ENCODE data around the gene UBL4B. TPM values are rescaled to one million over a fixed set of nuclear protein-coding genes. Genes with fewer than 3 reads are reported as not detected.
"Not testable (repeated sequence)": the region's sequence is repeated elsewhere in the genome, so short reads cannot be mapped to it uniquely, and the experiment has no call there.

Gene UBL4B
- total RNA-seq, 2 donors from 2014 or later, result not detected

- Mint-ChIP-seq H3K27ac (no peak overlapping the region), H3K4me3 (no peak overlapping the region), H3K4me1 (no peaks in the 10 kb centered on the region), H3K36me3 (ENCODE audit: low read depth) (peaks cover 5% of the 10 kb centered on the region), H3K27me3 (peaks cover 78% of the 10 kb centered on the region)
- ATAC-seq (no peak), DNase-seq (no peak)
- H3K9me3 ChIP-seq (ENCODE audit: control insufficient read depth, low read length, poor library complexity, severe bottlenecking), result no peaks in the 10 kb centered on the region
Measured at GRCh38 chr1:110076789-110077500, 35.3 kb upstream of the UBL4B start.

DNA sequence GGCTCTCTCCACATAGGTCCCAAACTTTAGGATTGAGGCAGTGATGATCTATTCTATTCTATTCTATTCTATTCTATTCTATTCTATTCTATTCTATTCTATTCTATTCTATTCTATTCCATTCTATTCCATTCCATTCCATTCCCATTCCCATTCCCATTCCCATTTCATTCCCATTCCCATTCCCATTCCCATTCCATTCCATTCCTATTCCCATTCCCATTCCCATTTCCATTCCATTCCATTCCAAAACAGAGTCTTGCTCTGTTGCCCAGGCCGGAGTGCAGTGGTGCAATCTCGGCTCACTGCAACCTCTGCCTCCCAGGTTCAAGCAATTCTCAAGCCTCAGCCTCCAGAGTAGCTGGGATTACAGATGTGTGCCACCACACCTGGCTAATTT lies 32.2 kb upstream of the UBL4B start:
- Mint-ChIP-seq H3K27ac (peak overlapping the region; percentile 37), H3K4me1 (peaks cover 13% of the 10 kb centered on the region), H3K27me3 (peaks cover 79% of the 10 kb centered on the region)
- not testable (repeated sequence) for DNase-seq; H3K36me3 Mint-ChIP-seq (ENCODE audit: low read depth); H3K4me3 Mint-ChIP-seq; H3K9me3 ChIP-seq (ENCODE audit: control insufficient read depth, low read length, poor library complexity, severe bottlenecking); ATAC-seq

DNA sequence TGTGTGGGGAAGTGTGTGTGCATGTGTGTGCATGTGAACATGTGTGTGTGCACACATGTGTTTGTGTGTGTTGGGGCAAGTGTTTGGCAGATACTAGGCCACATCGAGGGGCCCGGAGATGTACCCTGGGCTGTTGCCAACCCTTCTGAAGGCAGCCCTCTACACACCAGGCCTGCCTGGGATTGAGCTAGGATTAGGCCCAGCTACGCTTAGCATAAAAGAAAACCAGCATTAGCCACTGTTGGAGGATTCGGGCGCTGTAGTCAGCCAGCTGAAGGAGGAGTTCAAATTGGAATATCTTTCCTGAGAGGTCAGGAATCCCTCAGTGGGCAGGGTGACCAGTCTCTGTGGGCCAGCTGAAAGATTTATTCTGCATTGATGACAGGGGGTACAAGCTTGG lies 31.2 kb upstream of the UBL4B start:
- Mint-ChIP-seq H3K4me3 (no peak overlapping the region), H3K27me3 (peaks cover 79% of the 10 kb centered on the region), H3K36me3 (ENCODE audit: low read depth) (peaks cover 10% of the 10 kb centered on the region), H3K4me1 (peaks cover 16% of the 10 kb centered on the region), H3K27ac (no peak overlapping the region)
- ATAC-seq (no peak), DNase-seq (no peak)
- no peaks in the 10 kb centered on the region for H3K9me3 ChIP-seq (ENCODE audit: control insufficient read depth, low read length, poor library complexity, severe bottlenecking)

DNA sequence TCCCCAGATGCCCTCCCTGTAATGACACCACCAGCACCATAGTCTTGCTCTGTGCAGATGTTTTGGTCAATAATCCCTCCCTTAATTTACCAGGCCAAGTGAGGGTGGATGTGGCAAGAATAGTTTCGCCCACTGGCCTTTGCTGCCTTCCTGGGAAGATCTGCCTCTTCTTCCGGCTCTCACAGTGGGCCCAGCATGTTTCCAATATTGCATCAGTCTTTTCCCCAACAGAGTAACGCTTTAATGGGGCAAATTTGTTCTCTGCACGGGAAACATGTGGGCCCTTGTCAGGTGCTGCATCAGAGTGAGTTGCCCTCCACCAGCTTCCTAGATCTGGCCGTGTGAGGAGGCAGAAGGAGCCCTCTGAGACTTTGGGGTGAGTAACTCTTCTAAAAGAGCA lies 29.8 kb upstream of the UBL4B start:
- no peaks in the 10 kb centered on the region for H3K9me3 ChIP-seq (ENCODE audit: control insufficient read depth, low read length, poor library complexity, severe bottlenecking)
- DNase-seq, result no peak
- H3K36me3 Mint-ChIP-seq (ENCODE audit: low read depth), result peaks cover 10% of the 10 kb centered on the region
- ATAC-seq, result no peak
- peak overlapping the region; percentile 36 for H3K4me3 Mint-ChIP-seq
- no peak overlapping the region for H3K27ac Mint-ChIP-seq
- H3K4me1 Mint-ChIP-seq, result peaks cover 22% of the 10 kb centered on the region
- peaks cover 80% of the 10 kb centered on the region for H3K27me3 Mint-ChIP-seq

GRCh38 chr1:110083061-110083865 lies 29.0 kb upstream of the UBL4B start:
- peaks cover 83% of the 10 kb centered on the region for H3K27me3 Mint-ChIP-seq
- H3K9me3 ChIP-seq (ENCODE audit: control insufficient read depth, low read length, poor library complexity, severe bottlenecking), result no peaks in the 10 kb centered on the region
- peaks cover 25% of the 10 kb centered on the region for H3K4me1 Mint-ChIP-seq
- peak; percentile 20 for ATAC-seq
- no peak for DNase-seq
- peaks cover 10% of the 10 kb centered on the region for H3K36me3 Mint-ChIP-seq (ENCODE audit: low read depth)
- H3K4me3 Mint-ChIP-seq, result peak overlapping the region; percentile 91
- no peak overlapping the region for H3K27ac Mint-ChIP-seq

DNA sequence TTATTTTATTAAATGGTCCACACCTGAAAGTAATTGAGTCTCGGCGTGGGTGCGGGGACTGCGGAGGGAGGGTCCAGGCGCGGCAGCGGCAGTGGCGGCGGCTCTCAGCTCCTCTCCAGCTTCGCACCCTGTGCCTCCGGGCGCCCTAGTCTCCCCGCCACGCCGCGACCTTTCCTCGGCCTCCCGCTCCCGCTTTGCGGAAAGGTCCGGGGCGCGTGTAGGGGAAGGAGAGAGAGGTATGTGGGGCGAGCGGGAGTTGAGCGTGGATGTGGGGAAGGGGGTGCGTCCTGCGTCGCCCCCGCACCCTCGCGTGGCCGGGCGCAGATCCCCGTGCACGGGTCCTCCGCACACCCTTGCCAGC lies 28.4 kb upstream of the UBL4B start:
- ATAC-seq, result peak; percentile 21
- no peaks in the 10 kb centered on the region for H3K9me3 ChIP-seq (ENCODE audit: control insufficient read depth, low read length, poor library complexity, severe bottlenecking)
- peak overlapping the region; percentile 45 for H3K27ac Mint-ChIP-seq
- peak overlapping the region; percentile 91 for H3K4me3 Mint-ChIP-seq
- no peak for DNase-seq
- peaks cover 10% of the 10 kb centered on the region for H3K36me3 Mint-ChIP-seq (ENCODE audit: low read depth)
- peaks cover 83% of the 10 kb centered on the region for H3K27me3 Mint-ChIP-seq
- H3K4me1 Mint-ChIP-seq, result peaks cover 27% of the 10 kb centered on the region

DNA sequence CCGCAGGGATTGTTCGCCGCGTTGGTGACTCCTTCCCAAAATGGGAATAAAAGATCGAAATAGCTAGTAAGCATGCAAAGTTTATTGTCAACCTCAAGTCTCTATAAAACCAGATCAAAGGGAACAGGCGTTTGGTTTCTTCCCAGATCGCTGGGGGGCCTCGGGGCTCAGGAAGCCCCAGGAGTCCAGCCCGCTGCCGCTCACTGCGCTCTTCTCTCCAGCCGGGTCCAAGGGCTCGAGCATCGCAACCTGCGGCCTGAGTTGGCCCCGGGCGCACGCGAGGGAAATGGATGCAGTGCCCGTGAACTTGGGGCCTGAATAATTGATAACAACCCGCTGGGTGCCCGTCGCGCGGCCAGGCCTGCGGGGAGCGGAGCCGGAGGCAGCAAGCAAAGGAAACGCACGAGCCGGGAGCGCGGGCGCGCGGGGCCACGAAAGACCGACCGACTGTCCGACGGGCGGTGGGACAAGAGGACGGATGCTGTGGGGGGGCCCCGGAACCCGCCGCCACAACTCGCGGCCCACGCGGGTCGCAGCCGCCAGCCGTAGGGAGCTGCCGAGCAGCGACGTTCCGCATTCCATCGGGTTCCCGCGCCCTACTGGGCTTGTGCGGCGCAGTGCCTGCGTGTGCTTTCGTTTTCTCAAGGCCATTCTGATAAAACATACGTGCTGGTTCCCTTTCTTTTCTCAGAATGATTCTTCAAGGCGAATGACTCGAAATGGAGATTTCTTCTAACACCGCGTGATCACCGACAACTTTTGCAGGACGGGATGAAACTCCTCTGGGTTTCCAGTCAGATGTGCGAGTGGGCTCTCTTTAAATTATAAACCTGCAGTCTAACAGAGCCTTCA lies 27.8 kb upstream of the UBL4B start:
- peak overlapping the region; percentile 45 for H3K27ac Mint-ChIP-seq

GRCh38 chr1:110085671-110086070 lies 26.6 kb upstream of the UBL4B start:
- Mint-ChIP-seq H3K4me1 (peaks cover 29% of the 10 kb centered on the region), H3K4me3 (peak overlapping the region; percentile 25), H3K27ac (peak overlapping the region; percentile 45), H3K27me3 (peaks cover 80% of the 10 kb centered on the region), H3K36me3 (ENCODE audit: low read depth) (peaks cover 10% of the 10 kb centered on the region)
- H3K9me3 ChIP-seq (ENCODE audit: control insufficient read depth, low read length, poor library complexity, severe bottlenecking), result no peaks in the 10 kb centered on the region
- DNase-seq (no peak), ATAC-seq (no peak)

More for the DNA sequence above, 27.8 kb upstream of the UBL4B start:
- Mint-ChIP-seq H3K36me3 (ENCODE audit: low read depth) (peaks cover 10% of the 10 kb centered on the region), H3K4me3 (peak overlapping the region; percentile 91), H3K27me3 (peaks cover 82% of the 10 kb centered on the region), H3K4me1 (peaks cover 27% of the 10 kb centered on the region)
- ATAC-seq (peak; percentile 71), DNase-seq (no peak)
- no peaks in the 10 kb centered on the region for H3K9me3 ChIP-seq (ENCODE audit: control insufficient read depth, low read length, poor library complexity, severe bottlenecking)

DNA sequence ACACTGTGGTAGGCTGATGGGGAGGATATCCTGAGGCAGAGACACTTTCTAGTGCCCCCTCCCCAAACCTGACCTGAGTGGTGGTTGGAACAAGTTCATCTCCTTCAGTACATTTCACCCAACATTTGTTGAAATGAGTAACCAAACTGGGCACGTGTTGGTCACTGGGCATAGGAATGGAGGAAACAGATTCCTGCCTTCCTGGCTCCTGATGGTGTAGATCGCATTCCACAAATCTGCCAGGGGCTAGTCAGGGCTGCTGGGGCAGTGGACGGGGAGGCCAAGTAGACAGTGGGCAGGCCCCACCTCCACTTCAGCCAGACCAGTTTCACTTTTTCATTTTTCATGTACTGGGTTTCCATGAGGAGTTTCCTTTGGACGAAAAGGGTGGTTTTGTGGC lies 25.3 kb upstream of the UBL4B start:
- no peak overlapping the region for H3K4me3 Mint-ChIP-seq

DNA sequence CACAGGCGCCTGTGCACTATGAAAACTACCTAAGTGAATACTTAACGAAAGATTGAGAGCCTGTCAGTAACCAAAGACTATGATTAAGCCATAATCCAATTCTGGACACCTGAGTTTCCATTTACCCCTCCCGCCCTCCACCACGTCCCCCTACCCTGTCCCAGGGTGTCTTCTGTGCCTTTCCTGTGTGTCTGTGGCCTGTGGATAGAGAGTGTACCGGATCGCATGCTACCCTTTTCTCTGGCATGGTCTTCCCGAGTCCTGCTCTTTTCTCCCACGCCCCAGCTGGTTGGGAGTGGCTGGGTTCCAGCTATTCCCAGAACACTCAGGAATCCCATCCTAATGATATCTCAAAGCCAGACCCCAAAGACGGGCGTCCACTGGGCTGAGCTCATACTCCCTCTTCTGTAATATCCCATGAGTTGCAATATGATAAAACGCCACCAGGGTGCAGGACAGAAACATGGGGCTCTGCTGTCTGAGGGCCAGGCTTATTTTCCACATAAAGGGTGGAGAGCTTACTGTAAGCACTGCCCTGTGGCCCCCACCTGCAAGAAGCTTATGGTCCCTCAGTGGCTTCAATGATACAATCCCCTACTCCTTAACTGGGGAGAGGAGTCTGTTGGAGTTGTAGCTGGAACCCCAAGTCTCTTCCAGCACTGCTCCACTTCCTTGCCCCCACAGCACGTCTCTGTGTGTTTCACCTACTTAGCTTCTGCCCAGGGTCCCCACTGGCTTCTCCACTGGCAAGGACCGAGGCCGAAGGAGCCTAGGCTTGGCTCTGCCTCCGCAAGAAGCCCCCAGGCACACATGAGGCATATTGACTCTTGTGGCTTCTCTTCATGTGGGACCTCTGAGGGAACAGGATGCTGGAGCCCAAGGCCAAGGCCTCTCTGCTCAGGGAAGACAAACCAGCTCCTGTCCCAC lies 24.2 kb upstream of the UBL4B start:
- peak; percentile 69 for ATAC-seq
- peaks cover 74% of the 10 kb centered on the region for H3K27me3 Mint-ChIP-seq
- H3K4me3 Mint-ChIP-seq, result no peak overlapping the region
- H3K27ac Mint-ChIP-seq, result no peak overlapping the region
- H3K9me3 ChIP-seq (ENCODE audit: control insufficient read depth, low read length, poor library complexity, severe bottlenecking), result no peaks in the 10 kb centered on the region
- peaks cover 32% of the 10 kb centered on the region for H3K4me1 Mint-ChIP-seq
- peak in 1 of 3 donors; percentile 31 for DNase-seq
- peaks cover 10% of the 10 kb centered on the region for H3K36me3 Mint-ChIP-seq (ENCODE audit: low read depth)

More for the DNA sequence above, 25.3 kb upstream of the UBL4B start:
- Mint-ChIP-seq H3K27ac (no peak overlapping the region), H3K4me1 (peaks cover 29% of the 10 kb centered on the region), H3K27me3 (peaks cover 72% of the 10 kb centered on the region), H3K36me3 (ENCODE audit: low read depth) (peaks cover 10% of the 10 kb centered on the region)
- no peak for ATAC-seq
- H3K9me3 ChIP-seq (ENCODE audit: control insufficient read depth, low read length, poor library complexity, severe bottlenecking), result no peaks in the 10 kb centered on the region
- no peak for DNase-seq

DNA sequence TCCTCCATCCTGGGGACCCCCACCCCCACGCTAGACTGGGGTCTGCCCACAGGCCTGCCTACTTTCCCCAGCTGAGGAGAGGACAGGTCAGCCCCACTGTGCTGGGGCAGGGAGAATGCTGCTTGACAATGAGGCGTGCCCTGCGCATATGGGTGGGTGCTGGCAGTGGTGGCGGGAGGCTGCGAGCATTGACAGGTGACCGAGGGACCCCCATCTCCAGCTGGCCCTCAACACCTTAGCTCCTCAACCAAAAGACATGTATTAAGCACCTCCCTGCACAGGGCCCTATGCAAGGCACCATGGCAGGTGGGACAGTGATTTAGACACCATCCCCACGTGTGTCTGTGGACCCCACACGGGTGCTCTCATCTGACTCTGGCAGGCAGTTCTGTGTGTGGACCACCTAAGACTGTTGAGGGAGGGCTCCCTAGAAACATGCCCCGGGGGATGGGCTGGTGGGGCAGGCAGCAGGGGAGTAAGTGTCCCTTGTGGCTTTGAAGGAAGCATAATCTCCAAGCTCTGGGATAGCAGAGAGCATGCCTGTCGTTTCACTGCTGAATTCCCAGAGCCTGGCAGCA lies 23.4 kb upstream of the UBL4B start:
- DNase-seq (no peak), ATAC-seq (no peak)
- H3K27me3 Mint-ChIP-seq, result peaks cover 68% of the 10 kb centered on the region
- no peak overlapping the region for H3K27ac Mint-ChIP-seq
- H3K4me3 Mint-ChIP-seq, result no peak overlapping the region
- H3K9me3 ChIP-seq (ENCODE audit: control insufficient read depth, low read length, poor library complexity, severe bottlenecking), result no peaks in the 10 kb centered on the region
- H3K36me3 Mint-ChIP-seq (ENCODE audit: low read depth), result peaks cover 6% of the 10 kb centered on the region
- peaks cover 26% of the 10 kb centered on the region for H3K4me1 Mint-ChIP-seq

Measured in T-helper 17 cell (primary cell).